SK-N-SH (cell line): ENCODE measurements around the gene RAB24. TPM values are rescaled to one million over a fixed set of nuclear protein-coding genes. Genes with fewer than 3 reads are reported as not detected.

Experiments used
- CTCF ChIA-PET: fragments of 300-600, 350-600 bp; formaldehyde crosslinking; extraction: SDS; loops from one replicate; lab custom pipeline; 2021; lab: Yijun Ruan, JAX
- POLR2A ChIA-PET: fragments of 350-600 bp; sonication (Branson Sonifier 250); formaldehyde crosslinking; extraction: SDS; loops from one replicate; lab custom pipeline; 2020; ENCODE audit warnings: antibody characterized with exemption, inconsistent platforms; lab: Yijun Ruan, JAX
- DNase-seq: peaks from one replicate; pipeline ENCODE4 v3.0.0; 2012
- H2AFZ ChIP-seq: fragments of 200-600 bp; sonication (generic); 2 replicates; pipeline ENCODE4 v1.8.1; 2016; ENCODE audit warnings: antibody characterized with exemption, mild to moderate bottlenecking, low read depth
- H3F3A ChIP-seq: fragments of 200-600 bp; sonication (generic); replicated peaks from 2 replicates; pipeline ENCODE3; 2016; ENCODE audit warnings: antibody characterized with exemption, mild to moderate bottlenecking; ENCODE audit not compliant: insufficient read depth
- H3K27ac ChIP-seq, 2 experiments: fragments of 200-500 bp in 1 of 2; fragments of 200-600 bp in 1 of 2; sonication (Bioruptor generic) in 1 of 2; sonication (generic), shearing (Covaris generic) in 1 of 2; 2 replicates each; pipeline versions ENCODE4 v1.5.1 to v1.6.1; 2014 to 2016; ENCODE audit warnings: low read depth in 2 of 2, inconsistent platforms in 1 of 2, low read length in 1 of 2, mild to moderate bottlenecking in 1 of 2, mixed read lengths in 1 of 2
- H3K27me3 ChIP-seq: fragments of 200-600 bp; sonication (generic), shearing (Covaris generic); 2 replicates; pipeline ENCODE4 v1.6.1; 2016; ENCODE audit warnings: mixed run types; ENCODE audit not compliant: insufficient read depth
- H3K36me3 ChIP-seq, 2 experiments: fragments of 200-500 bp in 1 of 2; fragments of 200-600 bp in 1 of 2; sonication (Bioruptor generic) in 1 of 2; sonication (generic) in 1 of 2; replicated peaks in 1 of 2; 2 replicates each; pipeline versions ENCODE3 to v1.5.1; 2014 to 2016; ENCODE audit warnings: low read length in 1 of 2, mild to moderate bottlenecking in 1 of 2; ENCODE audit not compliant: insufficient read depth in 2 of 2, control insufficient read depth in 1 of 2
- H3K4me1 ChIP-seq, 2 experiments: fragments of 200-500 bp in 1 of 2; fragments of 200-600 bp in 1 of 2; sonication (Bioruptor generic) in 1 of 2; sonication (generic), shearing (Covaris generic) in 1 of 2; 2 replicates each; pipeline versions ENCODE4 v1.5.1 to v1.6.1; 2014 to 2016; ENCODE audit warnings: low read depth in 1 of 2, low read length in 1 of 2, mixed run types in 1 of 2; ENCODE audit not compliant: insufficient read depth in 2 of 2, control insufficient read depth in 1 of 2
- H3K4me2 ChIP-seq: fragments of 200-600 bp; sonication (generic), shearing (Covaris generic); 2 replicates; pipeline ENCODE4 v1.6.1; 2017; ENCODE audit warnings: mixed run types
- H3K4me3 ChIP-seq, 2 experiments: fragments of 200-500 bp in 1 of 2; fragments of 200-600 bp in 1 of 2; sonication (Bioruptor generic) in 1 of 2; sonication (generic), shearing (Covaris generic) in 1 of 2; 2 replicates each; pipeline versions ENCODE4 v1.5.1 to v1.8.1; 2014 to 2016; ENCODE audit warnings: low read depth in 2 of 2, inconsistent platforms in 1 of 2, low read length in 1 of 2, mild to moderate bottlenecking in 1 of 2, mixed read lengths in 1 of 2, moderate library complexity in 1 of 2
- H3K79me2 ChIP-seq: fragments of 200-600 bp; sonication (generic); 2 replicates; pipeline ENCODE4 v1.8.1; 2017; ENCODE audit warnings: mild to moderate bottlenecking; ENCODE audit not compliant: insufficient read depth
- H3K9ac ChIP-seq: fragments of 200-600 bp; sonication (generic); 2 replicates; pipeline ENCODE4 v1.6.1; 2017; ENCODE audit warnings: mixed run types
- H3K9me2 ChIP-seq: fragments of 200-600 bp; sonication (generic); 2 replicates; pipeline ENCODE4 v1.6.1; 2017; ENCODE audit warnings: mixed run types
- H3K9me3 ChIP-seq: fragments of 200-600 bp; sonication (generic); 2 replicates; pipeline ENCODE4 v1.6.1; 2017; ENCODE audit warnings: mixed run types, mild to moderate bottlenecking, moderate library complexity
- H4K20me1 ChIP-seq: fragments of 200-600 bp; sonication (generic); 2 replicates; pipeline ENCODE4 v1.6.1; 2017; ENCODE audit warnings: mild to moderate bottlenecking, mixed run types; ENCODE audit not compliant: insufficient read depth
- CHD2 ChIP-seq: fragments of 150-350 bp; IDR thresholded peaks from 2 replicates; pipeline ENCODE4 v1.6.1; 2018; ENCODE audit warnings: low read length; ENCODE audit not compliant: partially characterized antibody
- FOXJ3 ChIP-seq: sonication (generic); formaldehyde crosslinking; IDR thresholded peaks from 2 replicates; pipeline ENCODE4 v1.5.1; 2020; ENCODE audit warnings: mild to moderate bottlenecking, missing genetic modification reagents
- GABPA ChIP-seq: IDR thresholded peaks from 2 replicates; pipeline ENCODE4 v1.4.0; 2012; ENCODE audit warnings: low read depth, mild to moderate bottlenecking
- GATA2 ChIP-seq: sonication (generic); formaldehyde crosslinking; IDR thresholded peaks from 2 replicates; pipeline ENCODE4 v1.5.0; 2020; ENCODE audit warnings: mild to moderate bottlenecking, missing genetic modification reagents
- MXI1 ChIP-seq: IDR thresholded peaks from 2 replicates; pipeline ENCODE4 v1.6.1; 2012; ENCODE audit warnings: mild to moderate bottlenecking, low read depth, low read length, improper control_type of control experiment
- NRF1 ChIP-seq: IDR thresholded peaks from 2 replicates; pipeline ENCODE4 v1.6.1; 2012; ENCODE audit warnings: low read depth, mild to moderate bottlenecking, low read length
- POLR2AphosphoS5 ChIP-seq: IDR thresholded peaks from 2 replicates; pipeline ENCODE4 v1.6.1; 2012; ENCODE audit warnings: low read depth, low read length
- RAD21 ChIP-seq: IDR thresholded peaks from 2 replicates; pipeline ENCODE4 v1.6.1; 2012; ENCODE audit warnings: mild to moderate bottlenecking, low read length
- RFX5 ChIP-seq: IDR thresholded peaks from 2 replicates; pipeline ENCODE4 v1.6.1; 2012; ENCODE audit warnings: mild to moderate bottlenecking, improper control_type of control experiment, low read length
- SMC3 ChIP-seq: IDR thresholded peaks from 2 replicates; pipeline ENCODE4 v1.6.1; 2012; ENCODE audit warnings: low read depth, low read length, improper control_type of control experiment
- TAF1 ChIP-seq: IDR thresholded peaks from 2 replicates; pipeline ENCODE4 v1.6.1; 2012; ENCODE audit warnings: low read depth, mild to moderate bottlenecking, low read length, moderate library complexity, borderline replicate concordance
- TCF12 ChIP-seq: IDR thresholded peaks from 2 replicates; pipeline ENCODE4 v1.4.0; 2012
- USF1 ChIP-seq: IDR thresholded peaks from 2 replicates; pipeline ENCODE4 v1.4.0; 2012; ENCODE audit warnings: low read depth, borderline replicate concordance
- ZBTB33 ChIP-seq: IDR thresholded peaks from 2 replicates; pipeline ENCODE4 v1.4.0; 2012; ENCODE audit warnings: low read depth, borderline replicate concordance
- WGBS: methylation state at CpG from one replicate; pipeline ENCODE4 v1.1.6; 2017; ENCODE audit warnings: low lambda C conversion rate; 5-methylcytosine and 5-hydroxymethylcytosine counted together
- polyA plus RNA-seq, 3 experiments: library from polyadenylated mRNA; depleted of rRNA; stranded (reverse); fragments of >200 nt; gene quantifications; 2 replicates each; pipeline ENCODE4 v1.2.3, GENCODE V29; 2012

The RAB24 gene
- polyA plus RNA-seq, 1 of the 3 experiments (the other 2 are of a cell fraction) = 101 TPM

DNA sequence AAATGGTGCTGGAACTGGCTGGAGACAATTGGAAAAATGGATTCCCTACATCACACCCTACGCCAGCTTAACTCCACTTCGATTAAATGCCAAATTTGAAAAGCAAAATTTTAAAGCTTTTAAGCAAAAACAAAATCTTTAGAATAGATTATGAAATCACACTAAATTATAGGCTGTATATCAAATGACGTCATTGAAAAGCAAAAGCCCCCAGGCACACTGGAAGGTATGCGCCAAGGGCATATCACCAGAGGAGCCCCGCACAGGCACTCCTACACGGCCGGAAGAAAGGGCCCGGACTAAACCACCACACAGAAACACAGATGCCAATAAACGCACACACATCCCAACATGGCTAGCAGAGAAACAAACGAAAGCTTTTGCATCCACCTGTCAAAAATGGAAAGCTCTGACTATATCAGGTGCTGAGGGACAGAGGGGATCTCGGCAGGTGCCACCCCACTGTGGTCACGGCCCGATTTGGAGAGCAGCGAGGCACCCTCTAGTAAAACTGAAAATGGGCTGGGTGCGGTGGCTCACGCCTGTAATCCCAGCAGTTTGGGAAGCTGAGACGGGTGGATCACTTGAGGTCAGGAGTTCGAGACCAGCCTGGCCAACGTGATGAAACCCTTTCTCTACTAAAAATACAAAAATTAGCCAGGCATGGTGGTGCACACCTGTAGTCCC, 25.2 kb upstream of the RAB24 start:
- Histone ChIP-seq H3K27ac (no peak overlapping the region), H4K20me1 (0 out of 2 replicates have a peak, but pooled peaks cover 8% of the 10 kb centered on the region), H3K4me1 (peaks cover 0 to 7% of the 10 kb centered on the region in 2 experiments; a peak in 1 of 4 replicates), H3F3A (no peaks in the 10 kb centered on the region), H3K9ac (no peak overlapping the region), H3K27me3 (no peaks in the 10 kb centered on the region), H3K79me2 (no peaks in the 10 kb centered on the region; the same call in 1 of the 2 replicates), H3K4me3 (no peak overlapping the region), H3K9me2 (no peaks in the 10 kb centered on the region), H3K4me2 (no peak overlapping the region), H3K36me3 (peaks cover 0 to 43% of the 10 kb centered on the region in 2 experiments), H3K9me3 (no peaks in the 10 kb centered on the region), H2AFZ (no peak overlapping the region)
- 91% methylated on average over 19 of the region's 19 CpGs for WGBS
- no peak for DNase-seq
- CTCF ChIA-PET = interaction anchor here (0.8 to 5.8 kb wide), 3 partner anchors 11 to 172 kb away, joined by 3 to 31 read pairs (median 4); no protein-coding TSS in a partner anchor
- TF ChIP-seq SMC3 = no peak
- TF ChIP-seq RFX5 = no peak
- TF ChIP-seq TCF12 = no peak
- no peak for TF ChIP-seq GATA2 (CRISPR knock-in tag)
- TF ChIP-seq TAF1 = no peak
- TF ChIP-seq FOXJ3 (CRISPR knock-in tag) = no peak
- POLR2A ChIA-PET = no interaction called here

- no peak overlapping the region for H3K27ac ChIP-seq
- no peaks in the 10 kb centered on the region for H3K9me2 ChIP-seq
- WGBS = 86% methylated on average over 23 of the region's 28 CpGs
- no peak overlapping the region for H3K9ac ChIP-seq
- CTCF ChIA-PET = interaction anchor here (0.8 to 5.8 kb wide), 5 partner anchors 10 to 173 kb away, joined by 3 to 31 read pairs (median 3); no protein-coding TSS in a partner anchor
- H3K27me3 ChIP-seq = no peaks in the 10 kb centered on the region
- no peaks in the 10 kb centered on the region for H3K9me3 ChIP-seq
- H3K4me1 ChIP-seq = peaks cover 0 to 7% of the 10 kb centered on the region in 2 experiments; a peak in 1 of 4 replicates
- POLR2A ChIA-PET = no interaction called here
- DNase-seq = no peak
- no peak overlapping the region for H3K4me2 ChIP-seq
- 0 out of 2 replicates have a peak, but pooled peaks cover 8% of the 10 kb centered on the region for H4K20me1 ChIP-seq
- H3K36me3 ChIP-seq = peaks cover 0 to 34% of the 10 kb centered on the region in 2 experiments
- no peak overlapping the region for H3K4me3 ChIP-seq
- TF ChIP-seq MXI1 (no peak), CHD2 (no peak), RAD21 (no peak), USF1 (no peak), NRF1 (no peak), GATA2 (CRISPR knock-in tag) (no peak), RFX5 (no peak), POLR2AphosphoS5 (no peak), GABPA (no peak), ZBTB33 (no peak)
- TF ChIP-seq, all 33 proteins: peak for 0
- no peaks in the 10 kb centered on the region; the same call in 1 of the 2 replicates for H3K79me2 ChIP-seq
- H3F3A ChIP-seq = no peaks in the 10 kb centered on the region
- no peak overlapping the region for H2AFZ ChIP-seq
Measured at GRCh38 chr5:177327539-177328522, 24.3 kb upstream of the RAB24 start.
